ES-I3 (cell line): ENCODE results near the gene RIN1.
A peak's percentile ranks its signal among the peaks of the same experiment; 100 is the strongest.

Experiments used
- H3K36me3 ChIP-seq: 2 replicates; pipeline ENCODE4 v1.6.1; 2013; ENCODE audit warnings: mild to moderate bottlenecking, low read length, control low read depth, moderate library complexity; ENCODE audit not compliant: insufficient read depth
- H3K4me1 ChIP-seq: 2 replicates; pipeline ENCODE4 v1.6.1; 2013; ENCODE audit warnings: mild to moderate bottlenecking, control low read depth, low read length; ENCODE audit not compliant: insufficient read depth
- H3K9ac ChIP-seq: 2 replicates; pipeline ENCODE4 v1.6.1; 2013; ENCODE audit warnings: low read depth, mild to moderate bottlenecking, low read length, moderate library complexity
- H3K9me3 ChIP-seq: 2 replicates; pipeline ENCODE4 v1.6.1; 2013; ENCODE audit warnings: mild to moderate bottlenecking, low read length, moderate library complexity; ENCODE audit not compliant: control insufficient read depth, insufficient read depth

The RIN1 gene

GRCh38 chr11:66293352-66293751 lies 42.9 kb downstream of the RIN1 start:
- peaks cover 11% of the 10 kb centered on the region; the same call in 1 of the 2 replicates for H3K4me1 ChIP-seq
- H3K9ac ChIP-seq: no peak overlapping the region
- no peaks in the 10 kb centered on the region for H3K9me3 ChIP-seq
- no peaks in the 10 kb centered on the region for H3K36me3 ChIP-seq

GRCh38 chr11:66292543-66293332 lies 43.5 kb downstream of the RIN1 start:
- no peaks in the 10 kb centered on the region for H3K9me3 ChIP-seq
- H3K36me3 ChIP-seq: no peaks in the 10 kb centered on the region
- peaks cover 11% of the 10 kb centered on the region; the same call in 1 of the 2 replicates for H3K4me1 ChIP-seq
- H3K9ac ChIP-seq: peak overlapping the region; percentile 50; the same call in 1 of the 2 replicates

- H3K9ac ChIP-seq: peak within 1 kb of the TSS; percentile 50; the same call in 1 of the 2 replicates
- peaks cover 6% of the 10 kb centered on the region; the same call in 1 of the 2 replicates for H3K4me1 ChIP-seq
- H3K9me3 ChIP-seq: no peaks in the 10 kb centered on the region
- H3K36me3 ChIP-seq: no peaks in the 10 kb centered on the region
Observed at GRCh38 chr11:66291706-66292542, 44.3 kb downstream of the RIN1 start, which contains the start of gene TMEM151A. Gene TMEM151A (plus strand): TSS chr11:66291894. CDS start chr11:66292014, 120 bp downstream.

- Histone ChIP-seq H3K9ac (peak overlapping the region; percentile 50; the same call in 1 of the 2 replicates), H3K4me1 (peaks cover 6% of the 10 kb centered on the region; the same call in 1 of the 2 replicates), H3K36me3 (no peaks in the 10 kb centered on the region), H3K9me3 (no peaks in the 10 kb centered on the region)
Observed at GRCh38 chr11:66291303-66291705, 44.9 kb downstream of the RIN1 start.

- Histone ChIP-seq H3K4me1 (peaks cover 6% of the 10 kb centered on the region; the same call in 1 of the 2 replicates), H3K9me3 (no peaks in the 10 kb centered on the region), H3K9ac (no peak overlapping the region), H3K36me3 (no peaks in the 10 kb centered on the region)
Observed at GRCh38 chr11:66290330-66290621, 46.0 kb downstream of the RIN1 start.

- Histone ChIP-seq H3K9me3 (no peaks in the 10 kb centered on the region), H3K4me1 (peaks cover 6% of the 10 kb centered on the region; the same call in 1 of the 2 replicates), H3K9ac (peak overlapping the region; percentile 81), H3K36me3 (no peaks in the 10 kb centered on the region)
Observed at GRCh38 chr11:66289548-66290329, 46.5 kb downstream of the RIN1 start.

GRCh38 chr11:66288671-66289547 lies 47.3 kb downstream of the RIN1 start, which contains the start of gene YIF1A:
Gene YIF1A (minus strand): TSS chr11:66289143. CDS start chr11:66288985, 158 bp downstream.
- no peaks in the 10 kb centered on the region for H3K9me3 ChIP-seq
- peaks cover 6% of the 10 kb centered on the region; the same call in 1 of the 2 replicates for H3K4me1 ChIP-seq
- peak within 1 kb of the TSS; percentile 81 for H3K9ac ChIP-seq
- no peaks in the 10 kb centered on the region; the same call in 1 of the 2 replicates for H3K36me3 ChIP-seq

GRCh38 chr11:66287889-66288670 lies 48.2 kb downstream of the RIN1 start:
- H3K36me3 ChIP-seq: no peaks in the 10 kb centered on the region; the same call in 1 of the 2 replicates
- H3K9ac ChIP-seq: peak overlapping the region; percentile 81
- peaks cover 6% of the 10 kb centered on the region; the same call in 1 of the 2 replicates for H3K4me1 ChIP-seq
- H3K9me3 ChIP-seq: no peaks in the 10 kb centered on the region

GRCh38 chr11:66287211-66287888 lies 48.9 kb downstream of the RIN1 start:
- Histone ChIP-seq H3K4me1 (peaks cover 11% of the 10 kb centered on the region; the same call in 1 of the 2 replicates), H3K36me3 (no peaks in the 10 kb centered on the region; the same call in 1 of the 2 replicates), H3K9me3 (no peaks in the 10 kb centered on the region), H3K9ac (no peak overlapping the region; the same call in 1 of the 2 replicates)

- Histone ChIP-seq H3K4me1 (peaks cover 11% of the 10 kb centered on the region; the same call in 1 of the 2 replicates), H3K9ac (no peak overlapping the region), H3K36me3 (no peaks in the 10 kb centered on the region; the same call in 1 of the 2 replicates), H3K9me3 (no peaks in the 10 kb centered on the region)
Observed at GRCh38 chr11:66286699-66287098, 49.5 kb downstream of the RIN1 start.

GRCh38 chr11:66285250-66285947 lies 50.8 kb downstream of the RIN1 start:
- Histone ChIP-seq H3K9me3 (no peaks in the 10 kb centered on the region), H3K36me3 (no peaks in the 10 kb centered on the region; the same call in 1 of the 2 replicates), H3K4me1 (peaks cover 13% of the 10 kb centered on the region; the same call in 1 of the 2 replicates), H3K9ac (no peak overlapping the region)
